Ureter (tissue), 1 donor: ENCODE measurements around the gene PKIG. TPM values are rescaled to one million over a fixed set of nuclear protein-coding genes. Genes with fewer than 3 reads are reported as not detected.

Experiments
- DNase-seq: peaks from one replicate; pipeline ENCODE4 v3.0.0-alpha.2; 2020; ENCODE audit warnings: low spot score
- total RNA-seq: library from RNA; stranded (reverse); gene quantifications from one replicate; pipeline ENCODE4 v1.2.4, GENCODE V29; 2023
- donor health status: DM: yes; HTN: yes; CAD: no.

PKIG gene
- total RNA-seq, 1 donor from 2014 or later: 95.0 TPM

GRCh38 chr20:44662261-44662660 lies 79.9 kb downstream of the PKIG start:
- no peak for DNase-seq

GRCh38 chr20:44664131-44664530 lies 81.8 kb downstream of the PKIG start:
- no peak for DNase-seq

GRCh38 chr20:44666066-44666465 lies 83.7 kb downstream of the PKIG start:
- DNase-seq: no peak

Other genes with a start within 250 kb of the PKIG start
- not detected for gene R3HDML, start 245.5 kb upstream of the PKIG start, total RNA-seq
- not detected for gene HNF4A, start 226.9 kb upstream of the PKIG start, total RNA-seq
- 25.5 TPM for gene TTPAL, start 106.7 kb upstream of the PKIG start, total RNA-seq
- 93.1 TPM for gene SERINC3, start 60.5 kb upstream of the PKIG start, total RNA-seq
- 3.6 TPM for gene ADA, start 69.1 kb downstream of the PKIG start, total RNA-seq
- 1.1 TPM for gene CCN5, start 132.8 kb downstream of the PKIG start, total RNA-seq
- gene KCNK15, start 163.3 kb downstream of the PKIG start, total RNA-seq: 3.4 TPM
- gene RIMS4, start 228.0 kb downstream of the PKIG start, total RNA-seq: 0.44 TPM